Muscle of back (tissue), 11 donors: ENCODE measurements around the gene SORCS2. TPM values are rescaled to one million over a fixed set of nuclear protein-coding genes. Genes with fewer than 3 reads are reported as not detected.
A peak's percentile ranks its signal among the peaks of the same experiment; 100 is the strongest.
"Not testable (repeated sequence)": the region's sequence is repeated elsewhere in the genome, so short reads cannot be mapped to it uniquely, and the experiment has no call there.

Experiments used
- DNase-seq, 3 donors: peaks; one replicate each; pipeline versions ENCODE4 v3.0.0 to v3.0.0-alpha.2; 2013
- polyA plus RNA-seq, 10 donors: library from polyadenylated mRNA; unstranded; fragments of 120-200 nt; gene quantifications; one replicate each; pipeline ENCODE4 v1.2.1, GENCODE V29; 2013; ENCODE audit not compliant: insufficient read length in 10 of 10

The SORCS2 gene
- polyA plus RNA-seq, 10 donors = 6.5 to 21.0 (median 10.8) TPM

DNA sequence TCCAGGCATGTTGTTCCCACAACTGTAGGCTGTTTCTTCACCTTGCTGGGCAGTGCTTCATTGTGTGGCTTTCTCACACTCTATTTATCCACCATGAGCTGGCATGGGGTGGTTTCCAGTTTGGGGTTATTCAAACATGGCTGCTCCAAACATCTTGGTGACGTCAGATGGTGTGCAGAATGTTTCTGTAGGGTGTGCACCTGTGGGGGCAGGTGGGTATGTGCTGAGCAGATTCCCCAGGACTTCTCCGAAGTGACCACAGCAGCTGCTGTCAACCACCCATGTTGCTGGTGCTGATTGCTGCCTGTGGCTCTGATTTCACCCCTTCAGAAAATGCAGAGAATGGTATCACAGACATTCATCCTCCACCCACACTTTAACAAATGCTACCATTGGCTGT is 247.4 kb downstream of the SORCS2 start:
- DNase-seq = no peak

DNA sequence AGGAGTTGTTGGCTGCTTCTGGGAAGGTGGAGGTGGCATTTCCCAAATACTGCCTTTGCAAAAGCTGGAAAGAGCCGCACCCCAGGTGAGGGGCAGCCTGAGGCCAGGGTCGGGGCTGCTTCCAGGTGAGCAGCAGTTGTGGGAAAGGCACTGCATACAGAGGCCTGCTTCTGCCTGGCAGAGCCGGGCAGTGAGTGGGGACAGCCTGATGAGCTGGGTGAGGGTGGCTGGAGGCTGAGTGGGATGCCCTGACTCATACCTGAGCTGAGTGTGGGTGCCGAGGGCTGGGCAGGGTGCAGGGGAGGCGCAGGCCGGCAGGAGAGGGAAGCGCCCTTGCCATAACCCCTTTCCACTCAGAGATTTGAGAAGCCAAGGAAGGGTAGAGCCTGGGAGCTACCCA is 248.9 kb downstream of the SORCS2 start:
- DNase-seq = no peak

DNA sequence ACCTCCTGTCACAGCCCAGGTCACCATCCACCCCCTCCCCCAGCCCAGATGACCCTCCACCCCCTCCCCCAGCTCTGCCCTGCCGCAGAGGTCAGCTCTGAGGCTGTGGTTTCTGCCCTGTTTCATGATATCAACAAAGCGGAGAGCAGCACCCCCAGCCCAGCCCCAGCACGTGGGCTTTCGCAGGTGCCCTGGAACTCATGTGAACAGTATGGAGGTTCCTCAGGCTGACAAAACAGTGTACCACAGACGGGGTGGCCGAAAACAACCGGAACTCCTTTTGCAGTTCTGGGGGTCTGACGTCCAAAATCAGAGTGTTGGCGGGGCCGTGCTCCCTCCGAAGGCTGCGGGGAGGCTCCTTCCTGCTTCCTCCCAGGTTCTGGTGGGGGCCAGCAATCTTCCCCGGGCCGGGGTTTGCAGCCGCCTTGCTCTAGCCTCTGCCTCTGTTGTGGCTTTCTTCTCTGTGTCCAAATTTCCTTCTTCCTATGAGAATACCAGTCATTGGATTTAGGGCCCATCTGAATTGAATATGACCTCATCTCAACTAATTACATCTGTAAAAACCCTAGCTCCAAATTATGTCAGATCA is 250.3 kb downstream of the SORCS2 start:
- DNase-seq = no peak

DNA sequence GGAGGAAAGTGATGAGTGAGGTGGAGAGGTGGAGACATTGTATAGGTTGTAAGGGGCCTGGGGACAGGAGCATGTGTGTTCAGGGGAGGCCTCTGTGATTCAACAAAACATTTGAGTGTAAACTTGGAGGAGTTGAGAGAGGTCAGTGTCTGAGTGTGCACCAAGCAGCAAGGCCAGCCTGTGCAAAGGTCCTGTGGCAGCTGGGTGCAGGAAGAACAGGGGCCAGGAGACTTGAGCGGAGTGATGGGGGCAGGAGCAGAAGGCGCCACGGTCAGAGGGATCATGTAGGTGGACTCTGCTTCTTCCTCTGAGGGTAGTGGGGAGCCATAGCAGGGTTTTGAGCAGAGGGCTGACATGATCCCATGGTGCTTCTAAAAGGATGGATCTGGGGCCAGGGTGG is 252.0 kb downstream of the SORCS2 start:
- DNase-seq = no peak

DNA sequence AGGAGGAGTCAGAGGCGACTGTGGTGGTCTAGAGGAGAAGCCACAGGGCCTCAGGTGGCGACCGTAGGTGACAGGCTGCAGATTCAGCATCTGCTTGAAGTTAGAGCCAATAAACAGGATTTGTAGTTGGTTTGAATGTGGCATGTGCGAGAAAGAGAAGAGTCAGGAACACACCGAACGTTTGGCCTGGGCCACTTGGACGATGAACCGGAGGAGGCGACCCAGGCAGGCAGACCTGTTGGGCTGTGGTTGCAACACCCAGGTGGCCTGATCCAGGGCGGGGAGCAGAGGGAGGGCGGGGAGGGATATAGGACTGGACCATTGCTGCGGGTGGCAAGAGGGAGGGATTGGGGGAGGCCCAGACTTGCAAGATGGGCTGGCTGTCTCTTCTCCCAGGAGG is 252.4 kb downstream of the SORCS2 start:
- DNase-seq = no peak

DNA sequence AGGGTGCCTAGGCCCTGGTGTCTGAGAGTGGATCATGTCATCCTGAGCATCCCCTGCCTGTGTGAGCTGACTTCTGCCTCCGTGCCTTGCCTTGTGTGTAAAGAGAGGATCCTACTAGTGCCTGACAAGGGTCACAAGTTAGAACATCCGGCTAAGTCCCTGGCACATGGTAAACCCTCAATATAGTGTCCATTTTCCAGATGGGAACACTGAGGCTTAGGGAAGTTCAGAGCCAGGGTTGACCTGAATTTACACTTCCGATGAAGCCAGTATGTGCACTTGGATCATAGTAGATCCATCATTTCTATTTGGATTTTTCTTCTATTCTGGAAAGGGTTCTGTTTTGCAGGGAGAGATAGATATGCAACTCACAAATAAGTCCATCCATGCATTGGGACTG is 254.9 kb downstream of the SORCS2 start:
- no peak for DNase-seq

DNA sequence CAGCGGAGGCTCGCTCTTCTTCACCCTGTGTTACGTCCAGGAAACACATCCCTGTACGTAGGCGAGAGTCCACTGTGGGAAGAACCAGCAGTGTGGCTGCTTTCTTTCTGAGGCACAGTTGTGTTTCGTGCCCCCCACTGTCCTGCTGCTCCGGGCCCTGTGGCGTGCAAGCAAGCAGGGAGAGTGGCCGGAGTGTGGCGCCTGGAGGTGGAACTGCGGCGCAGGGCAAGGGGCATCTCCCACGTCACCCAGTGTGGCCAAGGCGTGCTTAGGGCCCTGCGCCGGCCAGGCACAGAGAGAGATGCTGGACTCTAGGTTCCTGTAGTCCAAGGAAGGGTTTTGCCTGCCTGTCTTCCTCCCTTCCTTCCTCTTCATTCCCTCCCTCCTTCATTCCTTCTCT is 255.7 kb downstream of the SORCS2 start:
- no peak for DNase-seq

DNA sequence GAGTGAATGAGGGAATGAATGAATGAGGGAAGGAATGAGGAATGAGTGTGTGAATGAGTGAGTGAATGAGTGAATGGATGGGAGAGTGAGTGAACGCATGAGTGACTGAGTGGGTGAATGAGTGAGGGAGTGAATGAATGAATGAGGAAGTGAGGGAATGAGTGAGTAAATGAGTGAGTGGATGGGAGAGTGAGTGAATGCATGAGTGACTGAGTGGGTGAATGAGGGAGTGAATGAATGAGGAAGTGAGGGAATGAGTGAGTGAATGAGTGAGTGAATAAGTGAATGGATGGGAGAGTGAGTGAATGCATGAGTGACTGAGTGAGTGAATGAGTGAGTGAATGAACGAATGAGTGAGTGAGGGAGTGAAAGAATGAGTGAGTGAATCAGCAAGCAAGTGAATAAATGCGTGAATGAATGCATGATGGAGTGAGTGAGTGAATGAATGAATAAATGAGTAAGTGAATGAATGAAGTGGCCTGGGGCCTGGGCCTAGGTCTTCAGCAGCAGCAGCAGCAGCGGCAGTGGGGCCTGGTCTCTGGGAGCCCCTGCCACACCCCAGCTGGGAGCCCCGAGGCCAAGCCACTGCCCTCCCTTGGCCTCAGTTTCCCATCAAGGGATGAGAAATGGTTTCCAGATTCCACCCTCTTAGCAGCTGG is 258.6 kb downstream of the SORCS2 start:
- no peak for DNase-seq

DNA sequence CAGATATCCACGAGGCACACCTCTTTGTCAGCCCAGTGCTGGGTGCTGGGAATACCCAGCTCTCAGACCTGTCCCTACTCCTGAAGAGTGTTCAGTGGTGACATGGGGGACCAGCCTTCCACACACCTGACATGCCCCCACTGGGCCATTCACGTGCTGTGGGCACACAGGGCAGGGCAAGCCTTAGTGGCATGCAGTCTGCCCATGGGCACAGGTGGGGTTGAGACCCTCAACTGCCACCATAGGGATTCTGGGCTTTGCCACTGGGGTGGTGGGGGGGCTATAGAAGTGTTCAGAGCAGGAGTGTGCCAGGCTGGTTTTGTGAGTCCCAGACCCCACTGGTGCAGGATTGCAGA is 259.1 kb downstream of the SORCS2 start:
- no peak for DNase-seq

DNA sequence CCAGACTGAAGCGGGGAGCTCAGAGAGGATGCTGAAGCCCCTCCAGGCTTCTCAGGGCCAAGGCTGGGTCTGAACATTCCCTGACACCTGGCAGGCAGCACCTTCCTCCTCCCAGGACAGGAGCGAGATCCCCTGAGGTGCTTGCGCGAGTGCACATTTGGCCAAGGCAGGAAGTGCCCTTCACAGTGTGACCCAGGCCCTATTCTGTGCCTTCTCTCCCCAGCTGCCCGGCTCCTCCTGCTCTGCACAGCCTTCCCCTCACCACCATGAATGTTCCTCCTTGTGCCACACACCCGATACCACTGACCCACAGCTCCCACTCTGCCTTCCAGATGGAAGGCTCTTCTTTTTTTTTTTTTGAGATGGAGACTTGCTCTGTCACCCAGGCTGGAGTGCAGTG is 259.5 kb downstream of the SORCS2 start:
- no peak for DNase-seq

DNA sequence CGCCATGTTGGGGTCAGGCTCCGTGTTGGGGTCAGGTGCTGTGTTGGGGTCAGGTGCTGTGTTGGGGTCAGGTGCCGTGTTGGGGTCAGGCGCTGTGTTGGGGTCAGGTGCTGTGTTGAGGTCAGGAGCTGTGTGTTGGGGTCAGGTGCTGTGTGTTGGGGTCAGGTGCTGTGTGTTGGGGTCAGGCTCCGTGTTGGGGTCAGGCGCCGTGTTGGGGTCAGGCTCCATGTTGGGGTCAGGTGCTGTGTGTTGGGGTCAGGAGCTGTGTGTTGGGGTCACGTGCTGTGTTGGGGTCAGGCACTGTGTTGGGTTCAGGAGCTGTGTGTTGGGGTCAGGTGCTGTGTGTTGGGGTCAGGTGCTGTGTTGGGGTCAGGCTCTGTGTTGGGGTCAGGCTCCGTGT is 260.5 kb downstream of the SORCS2 start:
- DNase-seq = not testable (repeated sequence)

DNA sequence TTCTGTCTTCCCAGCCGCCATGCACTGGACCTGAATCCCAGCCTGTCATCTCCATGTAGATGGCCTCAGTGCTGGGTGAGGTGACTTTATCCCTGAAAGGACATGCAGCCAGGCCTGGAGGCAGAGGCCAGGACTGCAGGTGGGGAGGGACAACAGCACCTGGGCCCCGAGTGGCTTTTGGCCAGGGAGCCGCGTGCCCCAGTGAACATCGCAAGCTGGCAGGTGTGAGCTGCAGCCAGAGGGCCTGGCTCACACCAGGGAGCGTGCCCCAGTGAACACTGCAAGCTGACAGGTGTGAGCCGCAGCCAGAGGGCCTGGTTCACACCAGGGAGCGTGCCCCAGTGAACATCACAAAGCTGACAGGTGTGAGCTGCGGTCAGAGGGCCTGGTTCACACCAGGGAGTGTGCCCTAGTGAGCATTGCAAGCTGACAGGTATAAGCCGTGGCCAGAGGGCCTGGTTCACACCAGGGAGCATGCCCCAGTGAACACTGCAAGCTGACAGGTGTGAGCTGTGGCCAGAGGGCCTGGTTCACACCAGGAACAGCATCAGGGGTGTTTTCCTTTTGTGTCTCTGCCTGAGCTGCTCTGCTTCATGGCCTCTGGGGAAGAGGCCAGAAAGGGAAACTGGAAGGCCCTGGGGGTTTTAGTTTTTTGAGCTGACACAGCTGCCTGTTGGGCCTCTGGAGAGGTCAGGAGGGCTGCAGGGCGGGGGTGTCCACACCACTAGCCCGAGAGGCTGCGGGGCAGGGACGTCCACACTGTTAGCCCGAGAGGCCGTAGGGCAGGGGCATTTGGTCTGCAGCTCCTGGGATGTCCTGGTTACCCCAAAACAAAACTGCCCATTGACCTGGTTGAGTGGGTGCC is 265.1 kb downstream of the SORCS2 start:
- no peak for DNase-seq

DNA sequence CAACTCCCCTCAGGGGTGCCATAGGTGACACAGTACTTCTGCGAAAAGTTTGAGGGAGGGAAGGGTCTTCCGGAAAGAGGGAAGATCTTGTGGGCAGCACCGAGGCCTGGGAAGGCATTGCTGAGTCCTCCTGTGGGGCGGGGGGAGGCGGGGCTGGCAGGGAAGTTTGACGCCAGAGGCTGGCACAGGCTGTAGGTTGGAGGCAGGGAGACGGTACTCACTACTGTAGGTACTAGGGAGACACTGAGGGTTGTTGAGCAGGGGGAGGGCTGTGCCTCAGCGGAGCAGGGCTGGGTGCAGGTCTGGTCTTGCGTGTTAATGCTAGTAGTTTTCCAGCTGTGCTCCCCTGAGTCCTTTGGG is 265.7 kb downstream of the SORCS2 start:
- no peak for DNase-seq

DNA sequence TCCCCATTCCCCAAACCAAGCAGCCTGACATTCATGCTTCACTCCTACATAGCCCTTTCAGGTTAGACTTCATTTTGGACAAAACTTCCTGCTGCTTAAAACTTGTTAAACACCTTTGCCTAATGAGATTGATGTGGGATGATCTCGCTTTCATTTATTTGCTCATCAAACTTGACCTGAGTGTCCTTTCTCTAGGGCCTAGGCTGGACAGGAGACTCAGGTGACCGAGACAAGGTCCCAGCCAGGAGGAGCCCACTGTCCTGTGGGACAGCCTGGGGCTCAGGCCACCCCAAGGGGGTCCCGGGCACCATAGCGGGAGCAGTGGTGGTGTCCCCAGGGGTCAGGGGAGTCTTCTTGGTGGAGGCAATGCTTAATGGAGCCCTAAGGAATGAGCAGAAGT is 266.1 kb downstream of the SORCS2 start:
- no peak for DNase-seq

DNA sequence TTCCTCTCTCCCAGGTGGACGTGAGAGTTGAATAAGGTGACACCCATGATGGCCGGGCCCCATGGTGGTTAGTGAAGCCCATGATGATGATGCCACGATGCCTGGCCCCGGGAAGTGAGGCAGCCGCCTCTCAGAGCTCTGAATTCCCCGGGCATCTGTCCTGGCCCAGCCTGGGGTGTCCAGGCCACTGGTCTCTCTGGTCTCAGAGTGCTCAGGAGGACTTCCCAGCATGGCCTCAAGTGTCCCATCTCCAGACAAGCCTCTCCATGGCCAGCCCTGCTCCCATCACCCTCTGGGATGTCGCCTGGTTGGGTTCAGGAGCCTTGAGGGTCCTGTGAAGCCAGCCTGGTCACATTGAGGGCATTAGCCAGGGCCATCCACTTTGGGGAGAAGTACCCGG is 267.1 kb downstream of the SORCS2 start:
- no peak for DNase-seq

DNA sequence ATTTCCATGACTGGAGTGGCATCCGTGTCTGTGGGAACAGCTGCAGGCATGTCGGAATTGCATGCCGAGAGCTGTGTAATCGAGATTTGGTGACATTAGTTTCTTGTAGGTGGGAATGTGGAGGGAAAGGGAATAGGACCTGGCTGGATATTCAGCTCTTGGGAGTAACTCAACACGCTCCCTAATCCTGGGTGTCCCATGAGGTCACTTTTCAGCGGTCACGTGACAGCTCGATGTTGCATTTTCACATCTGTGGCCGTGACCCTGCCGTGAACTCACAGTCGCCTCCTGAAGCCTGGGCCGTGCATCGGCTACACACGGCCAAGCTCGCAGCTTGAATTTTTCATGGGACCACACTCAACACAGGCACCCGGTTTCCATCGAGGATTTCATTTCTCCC is 268.2 kb downstream of the SORCS2 start:
- peak; percentile 30 to 86 (median 55) for DNase-seq

DNA sequence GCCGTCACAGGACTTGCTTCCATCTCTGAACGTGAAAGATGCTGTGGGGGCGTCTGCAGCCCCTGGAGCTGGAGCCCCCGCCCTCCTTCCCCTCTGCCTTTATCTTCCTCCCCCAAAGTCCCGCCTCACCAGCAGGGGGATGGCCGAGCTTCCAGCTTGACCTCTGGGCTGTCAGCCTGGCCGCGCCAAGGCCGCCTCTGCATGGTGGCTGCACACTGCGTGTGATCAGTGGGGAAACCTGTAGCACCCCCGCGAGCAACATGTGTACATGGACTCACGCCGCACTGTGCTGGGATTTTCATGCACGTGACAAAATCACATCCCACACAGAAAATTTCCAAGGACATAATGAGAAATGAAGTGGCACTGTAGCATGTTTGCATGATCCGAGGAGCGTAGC is 268.9 kb downstream of the SORCS2 start:
- DNase-seq = no peak

DNA sequence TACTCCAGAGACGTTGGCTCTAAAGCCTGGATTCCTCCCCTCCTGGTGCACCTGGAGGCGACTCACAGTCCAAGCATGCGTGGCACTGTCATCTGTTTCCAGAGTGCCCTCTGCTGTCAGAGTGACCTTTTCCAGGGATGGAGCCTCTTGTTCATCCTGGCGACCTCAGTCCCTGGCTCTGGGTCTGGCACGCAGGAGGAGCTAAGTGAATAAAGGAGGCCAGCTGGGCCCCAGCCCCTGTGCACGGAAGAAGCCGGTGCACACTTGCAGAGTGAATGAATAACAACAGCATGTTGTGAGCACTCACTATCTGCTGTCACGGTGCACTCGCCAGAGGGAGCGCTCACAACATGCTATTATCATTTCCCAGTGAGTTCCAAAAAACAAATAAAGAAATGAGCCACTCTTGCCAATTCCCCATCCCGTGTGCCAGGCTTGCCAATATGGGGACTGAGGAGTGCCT is 270.2 kb downstream of the SORCS2 start:
- peak in 2 of 3 donors; percentile 27 to 52 for DNase-seq

DNA sequence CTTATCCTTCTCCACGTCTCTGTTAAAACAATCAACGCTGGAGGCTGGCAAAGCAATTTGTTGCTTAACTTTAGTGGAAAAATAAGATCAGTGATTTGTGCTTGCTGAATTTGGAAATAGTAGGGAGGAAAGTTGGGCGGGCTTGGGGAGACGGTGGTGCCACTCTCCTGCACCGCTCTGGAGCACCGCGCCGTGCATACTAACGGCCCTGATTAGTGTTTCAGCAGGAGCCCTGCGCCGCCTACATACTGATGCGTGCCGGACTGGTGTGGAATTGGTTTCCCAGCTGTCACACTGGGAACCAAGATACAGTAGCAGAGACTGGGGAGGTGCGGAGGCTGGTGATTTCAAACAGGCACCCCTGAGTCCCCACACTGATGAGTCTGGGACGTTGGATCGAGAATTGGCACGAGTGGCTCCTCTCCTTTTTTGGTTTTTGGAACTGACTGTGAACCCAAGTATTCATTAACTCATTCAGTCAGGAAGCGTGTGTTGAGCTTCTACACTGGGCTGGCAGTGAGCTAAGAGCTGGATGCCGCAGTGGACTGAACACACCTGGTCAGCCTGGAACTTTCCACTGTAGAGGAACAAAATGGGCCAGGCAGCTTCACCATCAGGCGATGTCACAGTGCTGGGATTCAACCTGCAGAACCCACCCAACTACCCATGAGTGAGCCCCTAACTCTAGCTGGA is 271.4 kb downstream of the SORCS2 start:
- DNase-seq = peak in 2 of 3 donors; percentile 56 to 75

DNA sequence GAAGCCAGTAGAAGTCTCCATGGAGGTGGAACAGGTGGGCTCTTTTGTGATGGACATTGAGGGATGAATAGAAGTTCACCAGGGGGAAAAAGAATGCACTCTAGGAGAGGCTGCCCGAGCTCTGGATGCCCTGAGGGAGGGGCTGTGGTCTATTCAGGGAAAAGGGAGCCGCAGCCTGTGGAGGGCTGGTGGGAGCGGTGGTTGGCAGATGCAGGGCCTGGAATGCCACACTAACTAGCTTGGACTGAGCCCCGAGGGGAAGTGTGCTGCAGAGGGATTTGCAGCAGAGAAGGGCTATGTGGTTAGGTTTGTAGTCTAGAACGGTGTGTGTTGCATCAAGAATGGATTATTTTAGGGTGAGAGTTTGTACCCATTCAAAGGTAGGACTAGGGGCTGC is 271.9 kb downstream of the SORCS2 start:
- DNase-seq = no peak

DNA sequence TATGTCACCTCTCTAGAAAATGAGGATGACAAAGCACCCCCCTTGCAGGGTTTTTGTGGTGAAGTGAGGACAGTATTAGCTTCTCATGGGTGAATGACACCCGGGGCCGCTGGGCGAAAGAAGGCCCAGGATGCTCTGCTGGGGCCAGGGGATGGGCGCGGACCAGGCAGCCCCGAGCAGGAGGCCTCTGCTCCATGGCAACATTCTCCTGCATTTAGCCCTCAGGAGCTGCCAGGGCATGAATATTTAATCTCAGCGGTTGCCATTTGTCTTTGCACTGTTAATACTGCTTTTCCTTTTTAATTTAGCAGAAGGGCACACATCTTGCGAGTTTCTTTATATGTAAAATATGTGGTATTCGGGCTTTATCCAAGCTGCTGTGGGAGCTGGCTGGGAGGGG is 272.7 kb downstream of the SORCS2 start:
- no peak for DNase-seq

DNA sequence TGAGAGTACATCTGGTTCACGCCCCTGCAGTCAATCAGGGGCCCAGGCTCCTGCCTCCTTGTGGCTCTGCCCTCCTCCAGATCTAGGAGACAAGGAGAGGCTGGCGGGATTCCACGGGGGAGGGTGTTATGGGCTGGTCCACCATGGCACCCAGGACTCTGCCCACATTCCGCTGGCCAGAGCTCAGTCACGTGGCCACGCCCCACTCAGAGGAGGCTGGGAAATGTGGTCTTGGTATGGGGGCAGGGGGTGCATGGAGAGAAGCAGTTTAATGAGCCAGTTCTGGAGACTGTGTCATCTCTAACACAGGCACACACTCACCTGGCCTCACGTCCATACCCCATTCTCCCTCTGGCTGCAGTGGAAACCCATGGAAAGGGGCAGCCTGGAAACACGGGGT is 273.9 kb downstream of the SORCS2 start:
- DNase-seq = no peak

DNA sequence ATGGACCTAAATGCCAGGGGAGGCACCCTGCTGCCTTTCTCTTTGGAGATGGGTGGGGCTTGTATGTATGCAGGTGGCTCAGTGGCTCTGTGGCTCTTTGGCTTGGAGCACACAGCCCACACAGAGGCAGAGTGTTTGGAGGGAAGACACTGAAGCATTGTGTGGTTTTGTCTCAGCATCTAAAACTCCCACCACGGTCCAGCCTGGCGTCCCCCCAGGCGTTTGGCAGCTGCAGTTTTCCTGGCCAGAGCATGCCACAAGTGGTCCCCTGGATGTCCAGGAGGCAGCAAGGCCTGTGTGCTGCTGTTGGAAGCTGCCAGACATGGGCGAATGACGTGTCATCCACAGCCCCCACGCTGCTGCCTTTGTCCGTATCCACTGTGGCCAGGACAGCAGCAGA is 274.6 kb downstream of the SORCS2 start:
- no peak for DNase-seq
